HepG2 (cell line): ENCODE data around the gene LGALS1. TPM values are rescaled to one million over a fixed set of nuclear protein-coding genes. Genes with fewer than 3 reads are reported as not detected.

Experiments used
- AGO1 ChIP-seq: fragments of 200-400 bp; formaldehyde crosslinking; IDR thresholded peaks from 2 replicates; pipeline ENCODE4 v1.6.1; 2017; ENCODE audit warnings: mild to moderate bottlenecking, low read depth, low read length, moderate library complexity; ENCODE audit not compliant: poor library complexity, severe bottlenecking
- ATF1 ChIP-seq: IDR thresholded peaks from 2 replicates; pipeline ENCODE4 v1.6.1; 2016; ENCODE audit warnings: mild to moderate bottlenecking, control low read depth
- ATF2 ChIP-seq: sonication (generic); formaldehyde crosslinking; IDR thresholded peaks from 2 replicates; pipeline ENCODE4 v1.4.0; 2020; ENCODE audit warnings: missing genetic modification reagents
- ATF6 ChIP-seq: sonication (generic); formaldehyde crosslinking; conservative IDR thresholded peaks from 2 replicates; pipeline ENCODE4 v1.4.0; 2020; ENCODE audit warnings: missing genetic modification reagents
- CBFB ChIP-seq: sonication (generic); formaldehyde crosslinking; IDR thresholded peaks from 2 replicates; pipeline ENCODE4 v1.4.0; 2020; ENCODE audit warnings: missing genetic modification reagents
- CHD2 ChIP-seq: IDR thresholded peaks from 2 replicates; pipeline ENCODE4 v1.6.1; 2011; ENCODE audit warnings: low read depth, low read length, improper control_type of control experiment
- DRAP1 ChIP-seq: IDR thresholded peaks from 2 replicates; pipeline ENCODE4 v1.6.1; 2016; ENCODE audit warnings: missing genetic modification reagents, missing compliant biosample characterization
- ERF ChIP-seq: IDR thresholded peaks from 2 replicates; pipeline ENCODE4 v1.6.1; 2018; ENCODE audit warnings: missing biosample characterization, missing genetic modification reagents
- IKZF4 ChIP-seq: sonication (generic); formaldehyde crosslinking; IDR thresholded peaks from 2 replicates; pipeline ENCODE4 v1.5.1; 2020; ENCODE audit warnings: borderline replicate concordance, mild to moderate bottlenecking, low read depth, missing genetic modification reagents; ENCODE audit errors: not compliant biosample characterization
- MTF1 ChIP-seq: sonication (generic); formaldehyde crosslinking; IDR thresholded peaks from 2 replicates; pipeline ENCODE4 v1.5.0; 2020; ENCODE audit warnings: missing genetic modification reagents
- MYNN ChIP-seq: sonication (generic); formaldehyde crosslinking; IDR thresholded peaks from 2 replicates; pipeline ENCODE4 v1.4.0; 2020; ENCODE audit warnings: mild to moderate bottlenecking, low read depth, missing genetic modification reagents
- NFE2 ChIP-seq: sonication (generic); formaldehyde crosslinking; IDR thresholded peaks from 2 replicates; pipeline ENCODE4 v1.4.0; 2020; ENCODE audit warnings: missing genetic modification reagents
- SMAD3 ChIP-seq: sonication (generic); formaldehyde crosslinking; IDR thresholded peaks from 2 replicates; pipeline ENCODE4 v1.4.0; 2020; ENCODE audit warnings: missing genetic modification reagents
- TBX3 ChIP-seq: fragments of 450-650 bp; IDR thresholded peaks from 2 replicates; pipeline ENCODE4 v1.6.1; 2017; ENCODE audit warnings: antibody characterized with exemption, mild to moderate bottlenecking, inconsistent platforms, borderline replicate concordance
- THRA ChIP-seq: sonication (generic); formaldehyde crosslinking; IDR thresholded peaks from 2 replicates; pipeline ENCODE4 v1.4.0; 2020; ENCODE audit warnings: missing genetic modification reagents, borderline replicate concordance
- ZBTB8A ChIP-seq: sonication (generic); formaldehyde crosslinking; IDR thresholded peaks from 2 replicates; pipeline ENCODE4 v1.4.0; 2020; ENCODE audit warnings: mild to moderate bottlenecking, low read depth, missing genetic modification reagents, borderline replicate concordance
- ZNF30 ChIP-seq: sonication (generic); formaldehyde crosslinking; IDR thresholded peaks from 2 replicates; pipeline ENCODE4 v1.5.0; 2020; ENCODE audit warnings: mild to moderate bottlenecking, missing genetic modification reagents
- ZNF644 ChIP-seq: IDR thresholded peaks from 2 replicates; pipeline ENCODE4 v1.6.1; 2016; ENCODE audit warnings: low read depth
- ZNF687 ChIP-seq: sonication (generic); formaldehyde crosslinking; IDR thresholded peaks from 2 replicates; pipeline ENCODE4 v1.5.1; 2020; ENCODE audit warnings: mild to moderate bottlenecking, missing genetic modification reagents, moderate library complexity
- ZNF772 ChIP-seq: sonication (generic); formaldehyde crosslinking; IDR thresholded peaks from 2 replicates; pipeline ENCODE4 v1.5.0; 2020; ENCODE audit warnings: mild to moderate bottlenecking, missing genetic modification reagents
- ZNF782 ChIP-seq: sonication (generic); formaldehyde crosslinking; IDR thresholded peaks from 2 replicates; pipeline ENCODE4 v1.4.0; 2020; ENCODE audit warnings: missing genetic modification reagents, mild to moderate bottlenecking, borderline replicate concordance
- polyA plus RNA-seq, 8 experiments: library from polyadenylated mRNA; depleted of rRNA in 3 of 8; stranded (reverse) in 7 of 8; unstranded in 1 of 8; fragments of >200 nt; fragmentation: Illumina TruSeq in 4 of 8; extraction: Trizol in 4 of 8; gene quantifications; 2 replicates each; pipeline versions ENCODE4 v1.2.1 to v1.2.3, GENCODE V29; 2011 to 2016; ENCODE audit warnings: low read depth in 4 of 8, missing spikeins in 1 of 8, mixed read lengths in 1 of 8; ENCODE audit not compliant: insufficient read depth in 1 of 8
- total RNA-seq, 5 experiments: library from RNA; depleted of rRNA; stranded (reverse); fragments of >200 nt; fragmentation: Illumina TruSeq; extraction: Trizol; gene quantifications; 2 replicates each; pipeline ENCODE4 v1.2.3, GENCODE V29; 2016; ENCODE audit warnings: low read depth in 1 of 5

The LGALS1 gene
- total and polyA plus RNA-seq, 2 of the 13 experiments (the other 11 are each of a cell fraction or from before 2014, with no cell fraction given), result 103 to 858 TPM

GRCh38 chr22:37633625-37634416, 41.6 kb upstream of the LGALS1 start (continued):
- TF ChIP-seq ZNF687 (CRISPR knock-in tag) (peak; percentile 86), ZNF782 (CRISPR knock-in tag) (no peak; the same call in 1 of the 2 replicates), SMAD3 (CRISPR knock-in tag) (peak; percentile 63; the same call in 1 of the 2 replicates), DRAP1 (CRISPR knock-in tag) (peak; percentile 73), ZNF772 (CRISPR knock-in tag) (peak; percentile 61), ZNF30 (CRISPR knock-in tag) (no peak), ATF6 (CRISPR knock-in tag) (no peak), ERF (CRISPR knock-in tag) (no peak), IKZF4 (CRISPR knock-in tag) (no peak), AGO1 (peak; percentile 96), ZBTB8A (no peak), CBFB (CRISPR knock-in tag) (no peak), ATF2 (CRISPR knock-in tag) (no peak), NFE2 (CRISPR knock-in tag) (no peak), MYNN (CRISPR knock-in tag) (no peak; the same call in 1 of the 2 replicates), ZNF644 (CRISPR knock-in tag) (no peak), ATF1 (CRISPR knock-in tag) (no peak), THRA (no peak), TBX3 (no peak), CHD2 (no peak), MTF1 (no peak)
